A673 (cell line): ENCODE results near the gene MIEF2.

Experiments
- EZH2 ChIP-seq: fragments of 200-600 bp; sonication (generic); IDR thresholded peaks from 2 replicates; pipeline ENCODE4 v1.6.1; 2017; ENCODE audit warnings: borderline replicate concordance, low read depth, mild to moderate bottlenecking, mixed read lengths, antibody characterized with exemption, low read length; ENCODE audit not compliant: poor library complexity, severe bottlenecking
- TF ChIP-seq, protein P1 (sequence below): fragments of 300-800, 200-600 bp; sonication (generic); conservative IDR thresholded peaks from 2 replicates; pipeline ENCODE4 v1.5.1; 2017; ENCODE audit warnings: low read depth, mild to moderate bottlenecking, antibody characterized with exemption, low read length, moderate library complexity, mixed read lengths

DNA sequence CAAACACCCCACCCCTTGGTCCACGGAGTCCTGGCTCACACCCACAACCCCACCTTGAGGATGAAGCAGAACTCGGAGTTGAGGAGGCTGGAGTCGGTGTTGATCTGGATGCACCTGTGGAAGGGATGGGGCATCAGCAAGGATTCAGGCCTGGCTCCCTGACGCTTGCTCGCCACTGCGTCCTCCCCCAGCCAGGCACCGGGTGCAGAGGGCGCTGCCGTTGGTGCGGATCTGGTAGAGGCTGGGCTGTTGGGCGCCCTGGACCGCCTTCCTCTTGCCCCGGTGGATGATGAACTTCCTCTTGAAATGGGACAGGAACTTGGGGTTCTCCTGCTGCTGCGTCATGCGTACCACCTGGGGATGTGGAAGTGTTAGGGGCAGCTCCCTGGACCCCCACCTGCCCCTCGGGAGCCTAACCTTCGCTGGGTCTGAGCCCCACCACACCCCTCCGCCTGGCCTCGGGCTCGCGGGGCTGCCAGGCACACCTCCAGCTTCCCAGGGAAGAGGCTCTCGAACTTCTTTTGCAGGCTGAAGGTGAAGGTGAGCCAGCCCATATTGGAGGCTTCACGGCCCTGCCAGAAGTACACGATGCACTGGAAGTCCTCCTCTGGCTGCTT, 14.2 kb upstream of the MIEF2 start:
- TF ChIP-seq, protein P1, sequence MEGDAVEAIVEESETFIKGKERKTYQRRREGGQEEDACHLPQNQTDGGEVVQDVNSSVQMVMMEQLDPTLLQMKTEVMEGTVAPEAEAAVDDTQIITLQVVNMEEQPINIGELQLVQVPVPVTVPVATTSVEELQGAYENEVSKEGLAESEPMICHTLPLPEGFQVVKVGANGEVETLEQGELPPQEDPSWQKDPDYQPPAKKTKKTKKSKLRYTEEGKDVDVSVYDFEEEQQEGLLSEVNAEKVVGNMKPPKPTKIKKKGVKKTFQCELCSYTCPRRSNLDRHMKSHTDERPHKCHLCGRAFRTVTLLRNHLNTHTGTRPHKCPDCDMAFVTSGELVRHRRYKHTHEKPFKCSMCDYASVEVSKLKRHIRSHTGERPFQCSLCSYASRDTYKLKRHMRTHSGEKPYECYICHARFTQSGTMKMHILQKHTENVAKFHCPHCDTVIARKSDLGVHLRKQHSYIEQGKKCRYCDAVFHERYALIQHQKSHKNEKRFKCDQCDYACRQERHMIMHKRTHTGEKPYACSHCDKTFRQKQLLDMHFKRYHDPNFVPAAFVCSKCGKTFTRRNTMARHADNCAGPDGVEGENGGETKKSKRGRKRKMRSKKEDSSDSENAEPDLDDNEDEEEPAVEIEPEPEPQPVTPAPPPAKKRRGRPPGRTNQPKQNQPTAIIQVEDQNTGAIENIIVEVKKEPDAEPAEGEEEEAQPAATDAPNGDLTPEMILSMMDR: no peak
- no peak for TF ChIP-seq EZH2
